Epithelial cell of umbilical artery (primary cell): Measurements from ENCODE around the gene ARL6IP1. TPM values are rescaled to one million over a fixed set of nuclear protein-coding genes. Genes with fewer than 3 reads are reported as not detected.

Experiments
- total RNA-seq: library from RNA; depleted of rRNA; stranded (reverse); fragments of >200 nt; gene quantifications from 2 replicates; pipeline ENCODE4 v1.2.3, GENCODE V29; 2014

ARL6IP1 gene
- 445 and 755 TPM in 2 replicates for total RNA-seq

DNA sequence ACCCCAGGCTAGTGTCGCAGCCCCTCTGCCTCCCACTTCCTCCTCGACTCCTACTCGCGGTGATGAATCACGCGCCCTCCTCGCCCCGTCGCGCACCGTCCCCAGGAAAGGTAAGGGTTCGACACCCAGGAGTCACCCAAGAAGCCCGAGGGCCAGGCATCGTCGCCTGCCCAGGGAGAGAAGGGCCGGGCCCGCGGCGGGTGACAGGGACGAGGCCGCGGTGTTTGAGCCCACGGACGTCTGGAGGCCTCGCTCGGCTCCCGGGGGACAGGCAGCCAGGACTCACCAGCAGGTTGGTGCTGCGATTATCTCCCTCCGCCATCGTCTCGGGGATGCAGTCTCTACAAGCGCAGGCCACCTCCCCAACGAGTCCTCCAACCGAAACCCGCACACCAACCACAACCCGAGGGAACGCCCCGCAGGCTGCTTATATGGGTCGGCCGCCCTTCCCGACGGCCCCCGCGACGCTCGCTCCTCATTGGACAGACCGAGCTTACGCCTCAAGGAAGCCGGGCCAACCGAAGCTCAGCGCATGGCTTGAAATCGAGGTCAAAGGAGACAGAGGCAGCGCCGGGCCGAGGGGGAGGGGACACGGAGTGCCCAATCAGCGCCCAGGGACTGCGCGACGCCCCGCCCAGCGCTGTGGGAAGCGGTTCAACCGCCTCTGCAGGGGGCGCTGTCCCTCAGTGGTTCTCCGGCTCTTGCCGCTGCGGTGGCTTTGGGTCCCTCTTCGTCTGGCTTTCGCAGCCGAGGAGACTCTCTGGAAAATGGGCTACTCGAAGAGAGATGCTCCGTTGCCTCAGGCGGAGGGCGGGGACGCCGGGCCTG, at the start of gene ARL6IP1:
TSS of gene ARL6IP1 (minus strand) at position 405 of the 828 bp plus-strand sequence. CDS start at position 322, 83 bp downstream.

DNA sequence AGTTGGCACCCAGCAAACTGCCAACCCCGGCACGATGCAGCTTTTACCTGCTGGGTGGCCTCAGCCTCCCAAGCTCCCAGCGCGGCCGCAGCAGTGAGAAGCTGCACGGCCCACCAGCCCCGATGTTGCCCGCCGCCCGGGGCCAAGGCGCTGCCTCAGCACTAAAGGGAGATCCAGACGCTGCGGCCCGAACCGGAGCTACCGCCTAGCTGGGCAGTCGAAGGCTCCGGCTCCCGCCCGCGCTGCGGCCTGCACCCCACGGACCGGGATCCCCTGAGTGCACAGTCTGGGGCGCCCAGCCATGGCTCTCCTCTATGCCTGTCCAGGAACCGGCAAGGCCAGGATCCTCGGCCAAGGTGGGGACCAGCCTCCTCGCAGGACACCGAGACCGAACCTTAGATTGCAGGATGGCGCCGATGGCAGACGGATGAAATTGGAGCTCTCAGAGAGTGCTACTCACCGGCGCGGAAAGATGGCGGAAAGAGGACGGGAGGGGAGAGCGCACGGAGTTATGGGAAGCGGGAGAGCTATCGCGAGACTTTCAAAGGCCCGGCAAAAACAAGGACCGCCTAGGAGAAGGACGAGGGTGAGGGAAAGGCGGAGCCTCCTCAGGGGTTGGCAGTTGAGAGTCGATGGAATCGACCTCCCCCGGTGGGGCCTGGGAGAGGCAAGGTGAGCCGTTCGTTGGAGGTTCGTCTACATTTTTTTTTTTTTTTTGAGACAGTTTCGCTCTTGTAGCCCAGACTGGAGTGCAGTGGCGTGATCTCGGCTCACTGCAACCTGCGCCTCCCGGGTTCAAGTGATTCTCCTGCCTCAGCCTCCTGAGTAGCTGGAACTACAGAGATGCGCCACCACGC, 11.3 kb downstream of the ARL6IP1 start, which contains the start of gene RPS15A:
TSS of gene RPS15A (minus strand) at position 485 of the 857 bp plus-strand sequence. CDS start 1,221 bp downstream, outside the sequence.

Other genes starting within 250 kb of the ARL6IP1 start
- gene NOMO2, start 239.5 kb downstream of the ARL6IP1 start, total RNA-seq = 141 and 153 TPM in 2 replicates
- 2,235 and 2,392 TPM in 2 replicates for gene RPS15A, start 11.2 kb downstream of the ARL6IP1 start, total RNA-seq
- 53.3 and 58.7 TPM in 2 replicates for gene SMG1, start 124.9 kb upstream of the ARL6IP1 start, total RNA-seq
- 2.6 and 3.5 TPM in 2 replicates for gene TMC7, start 182.4 kb upstream of the ARL6IP1 start, total RNA-seq